Kidney capillary endothelial cell (primary cell): ENCODE measurements around the gene ZNF75A.

Experiments
- DNase-seq: peaks from one replicate; pipeline ENCODE4 v3.0.0-alpha.2; 2018; ENCODE audit warnings: low spot score

The ZNF75A gene

DNA sequence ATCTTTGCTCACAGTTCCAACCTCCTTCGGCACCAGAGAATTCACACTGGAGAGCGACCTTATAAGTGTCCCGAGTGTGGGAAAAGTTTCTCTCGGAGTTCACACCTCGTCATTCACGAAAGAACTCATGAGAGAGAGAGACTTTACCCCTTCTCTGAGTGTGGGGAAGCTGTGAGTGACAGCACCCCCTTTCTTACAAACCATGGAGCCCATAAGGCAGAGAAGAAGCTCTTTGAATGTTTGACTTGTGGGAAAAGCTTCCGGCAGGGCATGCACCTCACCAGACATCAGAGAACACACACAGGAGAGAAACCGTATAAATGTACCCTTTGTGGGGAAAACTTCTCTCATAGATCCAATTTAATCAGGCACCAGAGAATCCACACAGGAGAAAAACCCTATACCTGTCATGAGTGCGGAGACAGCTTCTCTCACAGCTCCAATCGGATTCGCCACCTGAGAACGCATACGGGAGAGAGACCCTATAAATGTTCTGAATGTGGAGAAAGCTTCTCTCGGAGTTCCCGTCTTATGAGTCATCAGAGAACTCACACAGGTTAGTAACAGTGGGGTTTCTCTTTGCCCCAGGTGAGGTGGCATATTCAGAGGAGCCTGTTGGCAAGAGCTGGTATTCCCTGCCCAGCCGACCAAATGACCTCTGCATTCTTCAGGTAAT, 15.2 kb upstream of the ZNF75A start:
- DNase-seq = no peak

DNA sequence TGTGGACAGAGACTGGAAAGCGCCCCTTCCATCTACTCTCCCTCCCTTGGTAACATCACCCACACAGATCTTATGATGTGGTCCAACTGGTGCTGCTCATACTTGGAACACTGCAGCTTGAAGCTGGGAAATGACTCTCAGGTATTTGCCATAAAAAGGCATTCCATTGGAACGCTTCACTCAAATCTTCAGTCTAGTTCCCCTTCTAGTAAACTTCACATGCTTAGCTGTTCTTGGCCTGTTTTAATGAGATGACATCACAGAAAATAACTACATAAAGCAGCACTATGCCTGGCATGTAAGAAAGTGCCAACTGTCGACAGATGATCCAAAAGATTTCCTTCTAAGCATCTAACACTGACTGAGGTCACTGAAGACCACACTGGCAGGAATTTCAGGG, 12.7 kb upstream of the ZNF75A start:
- DNase-seq = no peak

DNA sequence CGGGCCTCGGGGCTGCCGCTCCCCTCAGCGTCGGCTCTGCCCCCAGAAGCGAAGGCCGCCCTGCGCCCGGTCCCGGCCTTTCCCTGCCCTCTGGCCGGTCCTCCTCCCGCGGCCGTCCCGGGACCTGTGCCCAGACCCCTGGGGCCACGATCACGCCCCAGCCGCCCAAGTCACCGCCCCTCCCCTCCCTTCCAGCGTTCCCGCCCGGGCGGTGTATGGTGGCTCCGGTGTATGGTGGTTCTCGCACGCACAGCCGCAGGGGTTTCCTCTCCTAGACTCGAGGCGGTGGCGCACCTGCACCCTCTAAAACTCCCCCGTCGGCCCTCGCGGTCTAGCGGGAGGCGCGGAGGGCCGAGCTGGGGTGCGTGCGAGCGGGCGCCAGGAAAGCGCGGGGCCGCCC, 10.1 kb upstream of the ZNF75A start:
- no peak for DNase-seq

DNA sequence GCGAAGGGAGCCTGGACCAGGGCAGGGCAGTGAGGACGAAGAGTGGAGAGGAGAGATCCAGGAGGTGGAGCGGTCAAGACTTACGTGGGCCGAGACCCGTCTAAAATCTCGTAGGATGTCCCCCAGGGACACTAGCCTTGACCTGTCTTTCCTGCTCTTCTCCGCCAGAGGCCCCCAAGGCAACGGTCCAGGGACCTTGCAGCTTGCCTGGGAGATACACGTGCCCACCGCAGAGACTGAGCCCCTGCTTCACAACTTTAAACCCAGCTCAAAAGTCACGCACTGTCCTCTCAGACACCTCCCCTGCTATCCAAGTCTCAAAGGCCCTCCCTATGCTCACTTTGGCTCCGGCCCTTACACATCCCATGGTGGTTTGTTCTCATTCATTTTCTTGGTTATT, 9.5 kb upstream of the ZNF75A start:
- no peak for DNase-seq

DNA sequence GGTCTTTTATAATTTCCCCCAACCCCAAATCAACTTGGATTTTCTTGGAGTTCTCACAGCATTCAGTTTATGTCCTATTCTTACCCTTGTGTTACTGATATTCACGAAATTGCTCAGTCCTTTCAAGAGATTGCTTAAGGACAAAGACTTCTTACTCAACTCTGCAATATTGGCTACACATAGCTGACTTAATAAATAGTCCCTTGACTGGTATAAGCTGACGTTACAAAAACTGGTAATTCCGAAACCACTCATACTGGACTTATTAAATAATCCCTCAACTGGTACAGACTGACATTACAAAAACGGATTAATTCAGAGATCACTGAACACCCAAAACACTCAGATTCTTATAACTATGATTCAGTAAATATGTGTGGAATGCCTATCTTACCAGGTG, 927 bp upstream of the ZNF75A start:
- DNase-seq = no peak

DNA sequence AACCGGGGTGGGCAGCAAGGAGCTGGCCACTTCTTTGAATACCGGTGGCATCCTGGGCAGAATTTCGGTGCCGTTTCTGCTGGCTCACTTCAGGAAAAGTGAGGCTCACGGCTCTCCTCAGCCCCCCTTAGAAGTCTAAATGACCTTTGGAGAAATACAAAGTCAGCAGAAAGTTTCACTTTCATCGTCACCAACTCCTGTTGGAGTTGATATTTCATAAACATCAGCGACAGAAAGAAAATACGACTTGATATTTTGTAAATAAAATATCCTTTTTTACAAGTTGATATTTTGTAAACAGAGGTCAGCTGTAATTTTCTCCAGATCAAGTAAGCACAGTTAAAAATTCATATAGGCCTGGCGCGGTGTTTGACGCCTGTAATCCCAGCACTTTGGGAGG, 781 bp downstream of the ZNF75A start:
- no peak for DNase-seq

DNA sequence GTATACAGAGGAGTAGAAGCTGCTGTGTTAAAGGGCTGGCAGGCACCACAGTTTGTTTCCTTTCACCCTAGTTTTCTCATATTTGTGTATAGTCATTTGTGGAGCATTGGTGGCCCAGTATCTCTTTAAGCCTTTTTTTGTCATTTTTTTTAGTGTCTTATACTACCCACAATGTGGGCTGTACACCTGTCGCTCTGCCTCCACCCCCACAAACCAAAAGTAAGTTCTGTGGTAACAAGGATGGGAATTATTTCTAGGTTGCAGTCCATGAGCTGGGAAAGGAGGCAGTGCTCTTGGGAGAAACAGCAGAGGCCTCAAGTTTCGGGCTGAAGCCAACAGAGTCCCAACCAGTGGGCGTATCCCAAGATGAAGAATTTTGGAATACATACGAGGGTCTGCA, 6.2 kb downstream of the ZNF75A start:
- no peak for DNase-seq

DNA sequence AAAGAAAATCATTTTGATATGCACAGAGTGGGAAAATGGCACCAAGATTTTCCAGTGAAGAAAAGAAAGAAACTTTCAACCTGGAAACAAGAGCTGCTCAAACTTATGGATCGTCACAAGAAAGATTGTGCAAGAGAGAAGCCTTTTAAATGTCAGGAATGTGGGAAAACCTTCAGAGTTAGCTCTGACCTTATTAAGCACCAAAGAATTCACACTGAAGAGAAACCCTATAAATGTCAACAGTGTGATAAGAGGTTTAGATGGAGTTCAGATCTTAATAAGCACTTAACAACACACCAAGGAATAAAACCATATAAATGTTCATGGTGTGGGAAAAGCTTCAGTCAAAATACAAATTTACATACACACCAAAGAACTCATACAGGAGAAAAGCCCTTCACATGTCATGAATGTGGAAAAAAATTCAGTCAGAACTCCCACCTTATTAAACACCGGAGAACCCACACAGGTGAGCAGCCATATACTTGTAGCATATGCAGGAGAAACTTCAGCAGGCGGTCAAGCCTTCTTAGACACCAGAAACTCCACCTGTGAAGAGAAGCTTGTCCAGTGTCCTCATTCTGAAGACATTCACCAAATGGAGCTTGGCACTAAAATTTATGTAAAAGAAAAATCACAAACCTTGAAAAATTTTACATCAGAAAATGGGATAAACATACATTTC, 12.2 kb downstream of the ZNF75A start:
- DNase-seq = peak; percentile 4

DNA sequence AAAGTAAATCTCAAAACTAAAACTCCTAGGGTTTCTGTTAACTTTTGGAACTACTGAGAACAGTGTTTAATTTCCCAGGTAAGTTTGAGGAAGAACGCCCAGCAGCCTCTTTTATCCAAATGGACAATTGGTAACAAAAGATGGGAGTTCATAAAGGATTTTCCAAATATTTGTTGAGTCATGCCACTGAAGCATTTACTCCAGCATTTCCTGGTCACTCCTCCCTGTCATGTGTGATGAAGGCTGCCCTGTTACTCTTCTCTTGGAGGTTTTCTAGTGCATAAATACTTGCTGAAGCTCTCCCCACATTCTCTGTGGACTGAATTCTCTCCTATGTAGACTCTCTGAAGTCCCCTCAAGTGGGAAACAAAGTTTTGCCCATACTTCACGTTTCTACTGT, 16.5 kb downstream of the ZNF75A start:
- DNase-seq = no peak

DNA sequence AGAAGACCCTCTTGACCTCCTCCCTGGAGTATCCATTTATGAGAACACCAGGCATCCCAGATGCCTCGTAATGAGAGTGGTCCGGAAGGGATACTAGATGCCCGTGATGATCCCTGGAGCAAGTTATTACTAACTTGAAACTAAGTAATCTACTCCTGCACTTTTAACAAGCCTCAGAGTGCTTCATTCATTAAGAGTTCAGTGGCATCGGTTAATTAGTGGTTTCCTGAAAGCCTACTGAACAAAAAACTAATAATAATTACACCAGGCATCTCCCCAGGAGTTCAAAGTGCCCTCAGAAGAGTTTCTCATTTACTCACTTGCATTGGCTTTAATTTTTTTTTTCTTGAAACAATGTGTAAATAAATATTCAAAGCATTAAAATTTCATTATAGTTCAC, 22.2 kb downstream of the ZNF75A start:
- no peak for DNase-seq

DNA sequence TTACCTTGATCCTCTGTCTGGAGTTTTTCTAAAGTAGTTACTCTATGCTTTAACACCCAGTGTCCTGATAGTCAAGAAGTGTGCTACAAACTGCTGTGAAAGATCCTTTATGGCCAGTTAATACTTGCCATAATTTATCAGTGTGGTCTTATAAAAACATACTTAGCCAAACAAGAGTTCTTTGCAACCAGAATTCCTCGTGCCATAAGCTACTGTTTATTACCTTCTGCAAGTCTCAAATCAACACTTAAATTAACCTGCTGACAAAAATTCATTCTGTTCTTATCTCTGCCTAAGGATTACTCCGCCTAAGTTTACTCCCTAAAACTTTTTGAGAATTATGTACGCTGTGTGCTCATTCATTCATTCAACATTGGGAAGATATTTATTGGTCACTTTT, 22.8 kb downstream of the ZNF75A start:
- no peak for DNase-seq

DNA sequence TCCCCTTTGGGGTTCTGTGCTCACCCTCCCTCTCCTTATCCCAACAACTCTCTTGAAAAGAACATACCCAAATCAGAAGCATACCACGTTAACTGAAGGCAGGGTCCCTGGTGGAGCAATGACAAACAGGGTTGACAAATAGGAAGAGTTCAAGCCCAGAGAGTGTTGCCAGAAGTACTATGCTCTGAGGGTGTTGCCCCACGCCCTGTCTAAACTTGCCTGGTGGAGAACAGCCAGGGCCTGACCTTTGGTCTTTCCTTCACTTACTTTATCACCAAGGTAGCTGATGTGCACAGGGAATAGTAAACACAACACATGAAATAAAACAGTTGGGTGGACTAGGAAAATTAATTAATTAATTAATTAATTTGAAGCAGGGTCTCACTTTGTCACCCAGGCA, 23.3 kb downstream of the ZNF75A start:
- no peak for DNase-seq

DNA sequence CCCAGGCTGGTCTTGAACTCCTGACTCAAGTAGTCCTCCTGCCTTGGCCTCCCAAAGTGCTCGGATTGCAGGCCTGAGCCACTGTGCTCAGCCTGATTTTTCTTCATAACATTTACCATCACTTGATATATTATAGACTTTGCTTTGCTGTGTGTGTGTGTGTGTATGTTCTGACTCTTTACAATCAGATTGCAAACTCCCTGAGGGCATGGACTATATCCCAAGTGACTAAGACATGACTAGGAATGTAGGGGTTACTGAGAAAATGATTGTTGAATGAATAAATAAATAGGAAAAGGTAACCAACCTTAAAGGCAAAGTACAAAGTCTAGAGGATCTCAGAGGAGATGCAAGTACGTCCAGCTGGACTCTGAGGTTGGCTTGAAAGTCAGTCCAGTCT, 40.7 kb downstream of the ZNF75A start:
- DNase-seq = no peak

DNA sequence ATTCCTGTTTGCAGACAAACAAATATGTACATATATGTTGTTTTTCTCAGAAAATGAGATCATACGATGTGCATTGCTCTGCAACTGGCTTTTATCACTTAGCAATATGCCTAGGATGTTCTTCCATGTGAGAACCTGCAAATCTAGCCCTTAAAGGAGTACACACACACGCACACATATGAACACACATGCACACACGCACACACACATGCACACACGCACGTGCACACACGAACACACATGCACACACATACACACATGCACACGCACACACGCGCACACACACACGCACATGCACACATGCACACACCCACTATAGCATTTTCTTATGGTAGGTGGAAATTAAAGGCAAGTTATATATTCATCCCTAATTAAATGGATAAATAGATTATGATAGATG, 42.3 kb downstream of the ZNF75A start:
- DNase-seq = no peak

DNA sequence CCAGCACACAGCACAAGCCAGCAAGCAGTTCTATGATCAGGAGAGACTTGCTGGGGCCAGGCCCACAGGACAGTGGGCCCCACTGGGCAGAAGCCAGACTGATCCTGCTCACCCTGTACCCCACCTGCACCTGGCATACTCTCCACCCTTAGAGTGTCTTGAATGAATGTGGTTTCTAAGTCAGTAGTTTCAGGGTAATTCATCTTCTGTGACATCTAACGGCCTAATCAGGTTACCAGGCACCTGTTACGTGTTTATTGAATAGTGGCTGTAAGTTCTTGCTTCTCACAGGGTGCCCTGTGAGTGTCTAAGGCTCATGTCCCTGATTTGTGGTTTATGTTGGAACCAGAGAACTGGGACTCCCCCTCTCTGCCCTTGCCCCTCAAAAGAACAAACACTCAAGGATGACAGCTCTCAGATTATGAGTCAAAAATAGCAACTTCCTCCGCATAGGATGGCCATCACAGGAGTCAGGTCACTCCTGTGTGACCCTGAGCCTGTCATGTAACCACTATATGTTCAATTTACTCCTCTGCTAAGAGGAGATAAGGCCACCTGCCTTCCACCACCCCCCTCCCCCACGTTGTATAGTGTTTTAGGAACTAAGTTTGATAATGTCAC, 43.4 kb downstream of the ZNF75A start:
- DNase-seq = no peak

DNA sequence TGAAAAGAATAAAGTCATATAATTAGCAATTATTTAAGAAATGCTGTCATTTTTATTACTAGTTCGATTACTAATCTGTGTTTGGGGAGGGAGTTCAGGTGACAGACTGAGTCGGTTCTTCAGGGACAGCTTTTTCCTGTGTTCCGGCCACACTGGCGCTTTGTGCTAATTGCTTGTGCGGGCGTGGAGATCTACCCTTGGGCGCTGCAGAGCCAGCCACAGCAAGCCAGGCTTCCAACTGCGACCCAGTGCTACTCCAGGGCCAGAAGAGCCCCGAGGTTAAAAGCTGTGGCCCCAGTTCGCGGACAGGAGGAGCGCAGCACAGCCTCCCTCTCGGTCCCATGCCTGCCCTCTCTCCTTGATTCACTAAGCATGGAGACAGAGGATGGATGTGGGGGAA, 43.9 kb downstream of the ZNF75A start:
- DNase-seq = no peak

DNA sequence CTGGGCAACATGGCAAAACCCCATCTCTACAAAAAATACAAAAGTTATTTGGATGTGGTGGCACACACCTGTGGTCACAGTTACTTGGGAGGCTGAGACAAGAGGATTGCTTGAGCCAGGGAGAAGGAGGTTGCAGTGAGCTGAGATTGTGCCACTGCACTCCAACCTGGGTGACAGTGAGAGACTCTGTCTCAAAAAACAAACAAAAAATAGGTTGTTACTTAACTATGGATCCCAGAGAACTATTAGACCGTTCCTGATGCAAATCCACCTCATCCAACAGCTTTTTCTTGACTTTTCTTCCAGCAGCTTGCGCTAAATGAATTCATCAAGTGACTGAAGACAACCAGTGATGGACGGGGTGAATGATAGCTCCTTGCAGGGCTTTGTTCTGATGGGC, 50.3 kb downstream of the ZNF75A start, which contains the start of gene OR2C1:
OR2C1 (plus strand) TSS at position 301 of the 400 bp plus-strand sequence; CDS start at position 353, 52 bp downstream.
- DNase-seq = no peak

DNA sequence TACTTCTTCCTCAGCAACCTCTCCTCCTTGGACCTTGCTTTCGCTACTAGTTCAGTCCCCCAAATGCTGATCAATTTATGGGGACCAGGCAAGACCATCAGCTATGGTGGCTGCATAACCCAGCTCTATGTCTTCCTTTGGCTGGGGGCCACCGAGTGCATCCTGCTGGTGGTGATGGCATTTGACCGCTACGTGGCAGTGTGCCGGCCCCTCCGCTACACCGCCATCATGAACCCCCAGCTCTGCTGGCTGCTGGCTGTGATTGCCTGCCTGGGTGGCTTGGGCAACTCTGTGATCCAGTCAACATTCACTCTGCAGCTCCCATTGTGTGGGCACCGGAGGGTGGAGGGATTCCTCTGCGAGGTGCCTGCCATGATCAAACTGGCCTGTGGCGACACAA, 50.8 kb downstream of the ZNF75A start:
- no peak for DNase-seq

DNA sequence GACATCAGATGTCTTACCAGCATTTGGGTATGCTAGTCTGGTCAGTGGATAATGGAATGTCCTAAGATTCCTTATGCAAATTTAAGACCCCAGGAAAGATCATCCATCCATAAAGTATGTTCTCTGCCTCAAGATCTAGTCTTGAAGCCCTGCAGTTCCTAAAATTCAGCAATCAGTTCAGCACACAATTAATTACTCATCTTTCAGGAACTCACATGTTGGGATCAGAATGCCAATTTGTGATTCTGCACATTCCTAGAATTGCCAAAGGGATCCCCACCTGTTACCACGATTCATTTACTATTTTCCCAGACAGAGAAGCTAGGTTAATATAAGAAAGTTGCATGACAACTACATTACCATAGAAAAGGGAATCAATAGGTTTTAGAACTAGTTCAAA, 53.6 kb downstream of the ZNF75A start:
- no peak for DNase-seq

DNA sequence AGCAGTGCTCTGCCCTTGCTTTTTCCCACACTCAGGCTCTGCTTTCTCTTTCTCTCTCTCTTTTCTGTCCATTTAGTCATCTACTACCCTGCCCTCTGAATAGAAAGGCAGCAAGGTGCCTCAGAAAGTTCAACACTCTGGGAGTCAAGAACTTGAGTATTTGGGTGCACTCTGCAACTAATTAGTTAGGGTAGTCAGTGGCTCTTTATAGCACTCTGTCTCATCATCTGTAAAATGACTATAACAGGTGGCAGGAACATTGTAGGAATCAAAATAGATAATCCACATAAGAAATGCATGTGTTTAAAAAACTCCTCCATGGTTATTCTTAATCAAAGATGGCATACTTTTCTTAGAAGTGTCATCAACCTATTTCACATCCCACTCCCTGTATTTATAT, 57.6 kb downstream of the ZNF75A start:
- no peak for DNase-seq

DNA sequence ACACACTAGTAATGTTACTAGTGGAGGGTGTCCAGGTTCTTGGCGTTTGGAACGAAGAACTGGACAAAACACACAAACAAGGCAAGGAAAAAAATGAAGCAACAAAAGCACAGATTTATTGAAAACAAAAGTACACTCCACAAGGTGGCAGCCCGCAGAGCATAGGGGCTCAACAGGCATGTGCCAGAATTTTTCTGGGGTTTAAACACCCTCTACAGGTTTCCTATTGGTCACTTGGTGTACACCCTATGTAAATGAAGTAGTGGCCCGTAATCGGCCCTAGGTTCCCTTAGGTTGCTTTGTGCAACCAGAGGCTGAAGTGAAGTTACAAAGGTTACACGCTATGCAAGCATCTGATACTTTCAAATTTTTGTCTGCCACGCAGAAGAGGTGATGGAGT, 58.5 kb downstream of the ZNF75A start:
- no peak for DNase-seq

DNA sequence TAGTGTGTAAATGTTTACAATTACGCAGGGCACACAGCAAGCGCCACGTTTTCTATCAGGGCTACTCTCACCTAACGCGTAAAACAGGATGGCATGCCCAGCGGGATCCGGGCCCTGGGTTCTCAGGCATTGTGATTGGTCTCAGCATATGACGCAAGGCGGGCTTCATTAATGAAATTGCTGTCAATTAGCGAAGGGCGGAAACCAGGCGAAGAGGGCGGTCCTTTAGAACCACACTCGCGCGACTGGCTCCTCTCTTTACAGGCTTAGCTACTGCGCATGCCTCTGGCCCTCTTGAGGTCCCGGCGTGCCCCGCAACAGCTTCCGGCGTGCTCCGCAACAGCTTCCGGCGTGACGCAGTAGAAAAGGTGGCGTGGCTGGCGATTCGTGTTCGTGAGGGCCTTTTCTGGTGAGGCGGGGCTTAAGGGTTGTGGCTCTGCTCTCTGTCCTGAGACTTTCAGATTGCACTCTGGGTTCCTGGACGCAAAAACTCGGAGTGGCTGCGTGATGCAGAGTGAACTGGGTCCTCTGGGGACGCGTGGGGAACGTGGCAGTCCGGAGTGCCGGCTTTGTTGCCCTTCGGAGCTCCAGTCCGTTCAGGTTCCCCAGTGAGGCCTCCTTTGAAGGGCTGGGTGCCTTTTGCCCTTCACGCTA, 59.6 kb downstream of the ZNF75A start:
- peak; percentile 74 for DNase-seq
